GM21367 (cell line): ENCODE measurements around the gene ASB15.

ENCODE experiments used
- ATAC-seq: cut with Tn5 transposase; IDR thresholded peaks from one replicate; pipeline ENCODE4 v1.9.1; 2021; ENCODE audit not compliant: unreplicated experiment

The ASB15 gene

DNA sequence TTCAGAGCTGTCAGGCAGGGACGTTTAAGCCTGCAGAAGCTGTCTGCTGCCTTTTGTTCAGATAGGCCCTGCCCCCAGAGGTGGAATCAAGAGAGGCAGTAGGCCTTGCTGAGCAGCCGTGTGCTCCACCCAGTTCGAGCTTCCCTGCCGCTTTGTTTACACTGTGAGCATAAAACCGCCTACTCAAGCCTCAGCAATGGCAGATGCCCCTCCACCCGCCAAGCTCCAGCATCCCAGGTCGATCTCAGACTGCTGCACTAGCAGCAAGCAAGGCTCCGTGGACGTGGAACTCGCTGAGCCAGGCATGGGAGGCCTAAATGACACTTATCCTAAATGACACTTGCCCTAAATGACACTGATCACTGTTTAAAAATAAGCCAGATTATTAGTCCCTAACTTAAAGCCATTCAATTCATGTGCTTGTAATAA lies 6.8 kb upstream of the ASB15 start:
- no peak for ATAC-seq

DNA sequence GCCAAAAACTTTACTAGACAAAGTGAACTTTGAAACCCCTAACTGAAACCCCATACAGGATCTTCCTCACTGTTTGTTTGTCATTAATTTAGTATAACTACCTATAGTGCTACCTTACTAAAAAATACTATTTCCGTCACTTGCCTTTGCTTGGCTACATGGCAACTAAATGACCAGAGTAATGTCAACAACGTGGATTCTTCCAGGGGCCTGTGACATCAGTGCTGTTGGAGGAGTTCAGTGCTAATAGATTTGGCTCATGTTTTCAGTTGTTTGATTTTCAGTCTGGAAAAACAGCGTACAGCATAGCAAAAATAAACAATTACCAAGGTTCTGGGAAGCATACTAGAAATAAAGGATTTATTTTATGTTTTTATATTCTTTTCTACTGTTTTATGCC lies 3.0 kb upstream of the ASB15 start:
- ATAC-seq: no peak

DNA sequence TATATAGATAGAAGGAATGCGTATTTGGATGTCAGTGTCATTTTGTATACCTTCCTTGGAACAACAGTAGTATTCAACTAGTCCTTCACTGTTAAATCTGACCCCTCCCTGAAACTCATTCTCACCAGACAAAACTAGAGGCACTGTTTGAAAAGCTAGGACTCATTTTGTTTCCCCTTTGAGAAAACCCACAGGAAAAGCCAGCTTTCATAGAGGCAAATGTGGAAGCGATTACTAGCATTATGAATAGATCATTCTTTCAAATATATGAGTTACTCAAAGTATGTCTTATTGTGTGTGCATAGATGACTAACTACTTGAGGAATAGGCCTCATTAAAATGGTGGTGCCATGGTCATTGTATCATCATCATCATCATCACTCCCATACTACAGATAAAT lies 1.9 kb upstream of the ASB15 start:
- ATAC-seq: no peak

DNA sequence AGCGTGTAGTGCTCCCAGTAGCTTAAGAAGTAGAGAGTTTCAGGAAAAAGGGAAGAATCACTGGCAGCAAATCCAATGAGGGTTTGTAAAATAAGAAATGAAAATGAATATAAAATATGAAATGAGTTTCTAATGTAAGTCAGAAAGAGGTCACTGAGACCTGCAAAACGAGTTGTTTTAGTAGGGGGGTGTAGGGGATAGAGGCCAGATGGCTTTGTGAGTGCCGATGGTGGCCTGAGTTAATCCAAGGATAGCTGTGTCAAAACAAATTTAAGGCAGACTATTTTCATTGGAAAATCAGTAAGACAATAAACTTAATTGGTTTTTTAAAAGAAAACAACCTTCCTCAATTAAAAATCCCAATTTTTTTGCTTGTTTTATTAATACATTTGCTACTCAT lies 745 bp upstream of the ASB15 start:
- ATAC-seq: no peak

DNA sequence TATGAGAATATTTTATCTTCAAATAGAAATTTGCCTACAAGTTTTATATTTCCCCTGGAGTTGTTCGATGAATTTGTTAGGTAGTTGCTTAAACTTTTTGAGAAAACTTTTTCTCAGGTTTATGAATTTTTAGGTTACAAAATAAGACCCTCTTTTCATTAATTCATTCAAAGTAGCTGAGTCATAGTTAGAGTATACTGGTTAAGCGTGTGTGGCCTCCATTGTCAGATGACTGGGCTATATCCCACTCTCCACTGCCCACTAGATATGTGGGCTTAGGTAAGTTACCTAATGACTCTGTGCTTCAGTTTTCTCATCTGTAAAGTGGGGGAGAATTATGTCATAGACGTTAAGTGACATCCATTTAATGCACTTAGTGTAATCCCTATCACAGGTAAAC lies 1.0 kb downstream of the ASB15 start:
- ATAC-seq: no peak

DNA sequence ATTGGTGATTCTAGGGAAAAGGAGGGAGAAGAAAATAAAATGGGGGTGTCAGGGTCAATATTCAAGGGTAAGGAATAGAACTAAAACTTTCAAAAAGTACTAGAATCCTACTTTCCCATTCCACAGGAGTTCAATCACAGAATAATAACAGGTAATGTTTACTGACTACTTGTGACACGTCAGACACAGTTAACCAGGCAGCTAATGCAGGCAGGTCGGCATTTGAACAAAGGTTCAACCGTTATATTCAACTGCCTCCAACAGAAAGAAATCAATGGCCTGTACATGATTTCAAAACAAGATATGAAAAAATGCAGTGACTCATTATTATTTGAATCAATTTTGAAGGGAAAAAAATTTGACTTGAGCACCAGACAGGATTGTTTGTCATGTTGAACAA lies 3.1 kb downstream of the ASB15 start:
- no peak for ATAC-seq

DNA sequence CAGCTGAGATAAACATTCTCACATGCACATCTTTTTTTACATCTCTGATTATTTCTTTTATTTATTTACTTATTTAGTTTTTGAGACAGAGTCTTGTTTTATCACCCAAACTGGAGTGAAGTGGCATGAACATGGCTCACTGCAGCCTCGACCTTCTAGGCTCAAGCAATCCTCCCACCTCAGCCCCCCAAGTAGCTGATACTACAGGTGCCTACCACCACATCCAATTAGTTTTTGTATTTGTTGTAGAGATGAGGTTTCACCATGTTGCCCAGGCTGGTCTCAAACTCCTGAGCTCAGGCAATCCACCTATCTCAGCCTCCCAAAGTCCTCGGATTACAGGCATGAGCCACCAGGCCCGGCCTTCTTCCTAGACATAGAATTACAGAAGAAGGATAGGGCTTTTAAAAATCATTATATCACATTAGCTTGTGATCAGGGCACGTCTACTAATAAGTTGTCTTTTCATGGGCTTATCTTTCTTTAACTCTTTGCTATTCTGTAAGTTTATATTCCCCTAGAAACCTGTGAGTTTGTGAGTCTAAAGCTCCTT lies 5.9 kb downstream of the ASB15 start:
- no peak for ATAC-seq

DNA sequence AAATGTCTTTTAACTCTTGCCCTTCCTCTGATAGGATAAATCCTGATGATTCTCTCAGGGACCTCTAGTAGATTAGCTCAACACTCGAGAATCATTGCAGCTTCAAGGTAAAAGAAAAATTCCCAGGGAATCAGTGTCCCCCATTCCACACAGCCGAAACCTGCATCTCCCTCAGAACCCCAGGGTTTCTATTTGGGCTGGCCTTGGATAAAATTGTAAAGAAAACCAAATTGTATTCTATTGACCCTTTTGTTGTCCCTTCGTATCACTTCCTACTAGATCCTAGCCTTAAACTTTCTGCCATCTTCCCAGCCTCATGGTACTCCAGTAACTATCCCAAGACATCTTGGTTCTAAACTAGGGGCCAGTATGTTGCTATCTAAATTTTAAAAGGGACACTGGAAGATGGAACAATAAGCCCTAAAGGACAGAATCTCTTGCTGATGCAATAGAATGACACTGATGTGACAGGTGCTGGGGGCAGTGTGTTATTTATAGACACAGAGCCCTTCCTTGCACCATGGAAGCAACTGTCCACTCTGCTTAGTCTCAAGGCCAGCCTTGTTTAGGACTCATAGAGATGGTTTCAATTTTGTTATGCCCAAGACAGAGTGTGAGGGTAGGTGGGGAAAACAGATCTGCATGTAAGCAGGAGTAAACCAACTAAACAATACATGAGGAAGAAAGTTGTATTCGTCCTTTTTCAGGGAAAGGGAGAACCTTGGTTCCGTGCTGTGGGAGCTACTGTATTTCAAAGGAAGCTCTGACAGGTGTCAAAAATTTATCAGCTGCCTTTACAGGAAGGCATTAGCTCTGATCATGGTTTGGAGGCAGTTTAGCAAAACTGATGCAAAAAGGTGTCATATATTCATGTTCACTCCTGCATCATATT lies 7.6 kb downstream of the ASB15 start:
- no peak for ATAC-seq

DNA sequence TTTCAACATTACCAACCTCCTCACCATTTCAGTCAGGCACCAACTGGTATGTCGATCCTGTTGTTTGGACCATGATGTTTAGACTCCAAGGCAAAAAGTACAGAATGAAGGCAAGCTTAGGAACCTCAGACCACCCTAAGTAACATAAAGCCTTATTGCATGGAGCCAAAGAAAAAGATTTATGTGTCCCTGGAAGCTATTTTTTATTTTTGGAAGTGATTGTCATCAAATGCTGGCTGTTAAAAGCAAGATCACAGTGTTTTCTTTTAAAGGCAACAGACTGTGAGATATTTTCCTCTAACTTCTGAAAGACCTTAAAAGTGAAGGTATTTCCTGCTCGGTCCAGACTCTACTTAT lies 8.2 kb downstream of the ASB15 start:
- ATAC-seq: no peak

DNA sequence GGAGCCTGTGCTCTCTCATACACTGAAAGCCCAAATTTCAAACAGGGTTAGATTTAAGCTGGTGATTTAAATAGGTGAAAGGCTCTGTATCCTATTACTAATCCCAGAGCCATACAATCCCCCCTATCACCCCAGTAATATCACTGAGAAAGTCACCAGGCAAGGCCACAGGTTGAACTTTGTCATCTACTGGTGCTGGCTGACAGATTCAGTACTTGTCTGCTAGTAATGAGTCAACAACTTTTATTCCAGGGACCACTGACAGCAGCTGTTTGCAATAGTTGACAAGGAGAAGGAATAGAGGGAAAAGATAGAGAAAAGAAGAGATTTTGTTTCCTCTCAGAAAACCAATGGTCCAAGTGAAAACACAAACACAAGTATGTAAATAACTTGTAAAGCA lies 10.4 kb downstream of the ASB15 start:
- no peak for ATAC-seq

DNA sequence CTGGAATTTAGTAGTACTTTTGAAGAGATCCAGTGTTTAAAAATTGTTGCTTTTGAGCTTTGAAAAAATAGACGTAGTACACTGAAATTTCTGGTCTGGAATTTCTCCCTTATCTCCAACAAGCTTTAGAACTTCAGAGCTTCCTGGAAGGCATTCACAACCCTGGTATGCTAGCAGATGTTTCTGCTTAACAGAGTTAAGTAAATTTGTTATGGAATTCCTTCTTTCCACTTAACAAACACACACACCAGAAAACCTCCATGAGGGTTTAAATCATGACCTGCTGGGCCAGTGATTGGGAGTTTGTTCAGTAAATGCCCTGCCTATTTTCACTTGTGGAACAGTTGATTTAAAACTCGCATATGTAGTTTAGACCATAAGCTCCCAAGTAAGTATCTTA lies 13.7 kb downstream of the ASB15 start:
- ATAC-seq: no peak

DNA sequence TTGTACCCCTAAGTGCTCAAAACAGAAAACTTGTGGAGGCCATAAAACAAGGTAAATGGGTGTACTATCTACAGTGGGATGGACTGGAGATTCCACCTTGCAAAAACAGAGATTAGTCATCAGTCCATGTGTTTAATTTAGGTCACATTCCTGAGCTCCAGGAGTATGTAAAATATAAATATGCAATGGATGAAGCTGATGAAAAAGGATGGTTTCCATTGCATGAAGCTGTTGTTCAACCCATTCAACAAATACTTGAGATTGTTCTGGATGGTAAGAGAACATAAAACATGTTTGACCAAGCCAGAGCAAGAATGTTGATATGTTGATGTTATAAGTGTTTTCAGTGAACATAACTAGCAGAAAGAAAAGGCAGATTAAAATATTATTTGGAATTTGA lies 14.6 kb downstream of the ASB15 start:
- ATAC-seq: no peak

DNA sequence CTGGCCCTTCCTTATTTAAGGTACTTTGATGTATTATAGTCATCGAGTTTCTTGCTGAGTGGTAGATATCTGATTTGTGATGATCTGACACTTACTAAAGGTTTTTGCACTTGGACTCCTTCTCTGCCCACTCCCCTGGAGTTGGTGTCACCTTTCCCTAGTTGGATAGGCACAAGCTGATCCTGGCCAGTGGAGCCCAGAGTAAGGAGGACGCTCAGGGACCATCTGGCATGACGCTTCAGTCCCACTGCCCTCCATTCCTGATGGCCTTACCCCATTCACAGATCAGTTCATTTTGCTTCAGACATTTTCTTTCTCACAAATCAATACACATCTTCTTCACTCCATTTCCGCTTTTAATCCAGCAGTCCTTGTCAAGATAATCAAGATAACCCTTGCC lies 20.1 kb downstream of the ASB15 start:
- no peak for ATAC-seq

DNA sequence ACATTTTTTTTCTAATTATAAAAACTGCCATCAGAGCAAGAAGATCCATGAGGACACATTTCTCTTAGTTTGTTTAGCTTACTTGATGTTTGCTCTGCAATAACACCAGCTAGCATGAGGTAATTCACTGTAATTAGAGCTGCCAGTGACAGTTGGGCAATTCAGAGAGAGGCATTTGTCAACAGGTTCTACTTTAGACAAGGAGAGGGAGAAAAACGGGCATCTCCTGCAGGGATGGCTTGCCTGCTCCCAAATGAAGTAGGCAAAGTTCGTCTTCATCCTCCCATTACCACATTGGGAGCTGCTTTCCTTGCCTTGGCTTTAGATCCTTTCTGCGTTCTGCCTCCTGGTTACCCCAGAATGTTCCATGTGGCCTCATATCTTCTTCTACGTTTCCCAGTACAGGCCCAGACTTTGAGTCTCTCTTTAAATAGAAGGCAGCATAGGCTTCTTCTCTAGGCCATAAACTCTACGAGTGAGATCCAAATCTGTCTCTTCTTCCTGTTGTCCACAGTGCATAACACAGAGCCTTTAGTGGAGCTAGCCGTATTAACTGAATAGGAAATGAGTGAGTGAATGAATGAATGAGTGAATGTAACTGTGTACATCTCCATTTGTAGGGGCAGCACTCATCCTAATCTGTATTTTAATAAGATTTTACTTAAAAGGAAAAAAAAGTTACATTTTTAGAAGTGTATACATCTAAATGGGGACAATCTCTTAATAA lies 21.2 kb downstream of the ASB15 start:
- no peak for ATAC-seq

DNA sequence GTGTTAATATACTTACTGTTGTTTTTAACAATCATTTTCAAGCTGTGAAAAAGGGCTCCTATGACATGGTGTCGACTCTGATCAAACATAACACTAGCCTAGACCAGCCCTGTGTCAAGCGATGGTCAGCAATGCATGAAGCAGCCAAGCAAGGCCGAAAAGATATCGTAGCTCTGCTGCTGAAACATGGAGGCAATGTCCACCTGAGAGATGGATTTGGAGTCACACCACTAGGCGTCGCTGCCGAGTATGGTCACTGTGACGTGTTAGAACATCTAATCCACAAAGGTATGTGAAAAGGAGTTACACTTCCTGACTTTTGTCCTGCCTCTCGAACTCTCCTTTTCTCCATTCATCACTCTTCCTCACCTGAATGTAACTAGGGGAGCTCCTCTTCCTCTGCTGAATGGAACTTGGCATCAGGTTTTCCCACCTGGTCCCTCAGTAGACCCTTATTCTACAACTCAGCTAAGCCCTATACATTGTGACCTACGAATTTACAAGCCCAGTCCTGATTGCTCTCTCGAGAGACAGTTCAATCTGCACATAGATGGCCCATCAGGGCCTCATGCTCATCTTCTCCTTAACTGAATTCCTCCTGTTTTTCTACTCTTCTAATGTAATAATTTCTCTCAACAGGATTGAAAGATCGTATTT lies 23.0 kb downstream of the ASB15 start:
- ATAC-seq: peak; percentile 87

DNA sequence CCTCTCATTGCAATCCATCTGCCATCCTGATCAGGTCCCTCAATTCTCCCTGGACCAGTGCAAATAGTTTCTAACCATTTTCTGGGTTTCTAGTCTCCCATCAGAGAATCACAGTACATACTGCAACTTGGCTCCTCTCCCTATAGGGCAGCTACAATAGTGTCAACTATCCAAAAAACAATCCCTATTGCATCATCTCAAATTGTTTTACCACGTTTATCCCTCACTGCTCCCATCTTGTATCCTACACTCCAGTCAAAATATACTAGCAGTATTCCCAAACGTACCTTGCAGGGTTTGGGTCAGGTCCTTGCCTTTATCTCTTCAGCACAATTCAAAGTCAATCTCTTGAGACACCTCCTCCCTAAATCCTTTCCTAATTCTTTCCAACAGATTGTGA lies 23.6 kb downstream of the ASB15 start:
- no peak for ATAC-seq

DNA sequence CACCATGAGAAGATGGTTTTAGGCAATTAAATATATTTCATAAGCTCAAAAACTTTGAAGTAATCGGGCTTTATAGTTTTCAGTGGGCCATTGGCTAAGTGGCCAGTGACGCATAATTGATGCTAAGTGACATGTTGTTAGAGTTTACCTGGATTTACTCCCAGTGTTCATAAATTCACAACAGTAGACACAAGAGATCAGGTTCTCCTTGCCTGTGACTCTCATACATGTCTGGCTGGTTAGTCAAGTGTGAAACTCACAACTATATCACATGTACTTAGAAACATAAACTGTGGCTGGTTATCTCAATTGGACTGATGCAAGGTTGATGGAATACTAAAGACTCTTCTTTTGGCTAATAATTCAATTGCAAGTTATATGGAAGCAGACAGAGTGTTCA lies 26.2 kb downstream of the ASB15 start:
- no peak for ATAC-seq

DNA sequence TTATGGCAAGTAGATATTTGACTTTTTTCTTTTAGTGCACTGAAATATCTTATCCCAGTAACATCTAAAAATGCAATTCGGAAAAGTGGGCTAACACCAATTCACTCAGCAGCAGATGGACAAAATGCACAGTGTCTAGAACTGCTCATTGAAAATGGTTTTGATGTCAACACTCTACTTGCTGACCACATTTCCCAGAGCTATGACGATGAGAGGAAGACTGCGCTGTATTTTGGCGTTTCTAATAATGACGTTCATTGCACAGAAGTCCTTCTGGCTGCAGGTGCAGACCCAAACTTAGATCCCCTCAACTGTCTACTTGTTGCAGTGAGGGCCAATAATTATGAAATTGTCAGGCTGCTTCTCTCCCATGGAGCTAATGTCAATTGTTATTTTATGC lies 27.2 kb downstream of the ASB15 start:
- no peak for ATAC-seq

DNA sequence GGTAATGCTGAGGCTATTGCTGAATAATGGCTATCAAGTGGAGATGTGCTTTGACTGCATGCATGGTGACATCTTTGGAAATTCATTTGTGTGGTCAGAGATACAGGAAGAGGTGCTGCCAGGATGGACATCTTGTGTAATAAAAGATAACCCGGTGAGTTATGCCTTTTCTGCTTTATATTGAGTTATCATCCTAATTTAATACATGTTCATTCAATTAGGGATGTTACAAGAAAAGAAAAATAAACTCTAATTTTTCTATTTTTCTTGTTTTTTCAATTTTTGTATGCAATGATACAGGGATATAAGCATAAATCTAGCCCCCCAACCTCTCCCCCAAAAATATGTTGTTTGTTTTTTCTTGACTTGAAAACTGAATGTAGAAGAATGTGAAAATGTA lies 27.7 kb downstream of the ASB15 start:
- ATAC-seq: no peak

DNA sequence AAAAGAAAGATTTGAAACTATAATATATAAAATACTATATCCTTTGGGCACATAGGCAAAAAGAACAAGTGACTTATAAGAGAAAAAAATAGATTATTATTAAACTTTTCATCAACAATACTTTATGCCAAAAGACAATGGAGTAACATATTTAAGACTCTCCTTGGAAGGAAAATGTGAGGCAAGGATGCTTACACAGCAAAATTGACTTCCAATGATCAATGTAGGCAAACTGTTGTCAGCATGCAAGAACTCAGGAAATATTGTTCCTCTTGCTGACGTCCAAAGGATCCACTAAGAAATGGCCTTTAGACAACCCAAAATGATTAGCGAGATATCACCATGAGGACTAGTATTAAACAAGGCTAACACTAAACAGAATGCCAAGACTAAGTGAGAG lies 31.2 kb downstream of the ASB15 start:
- ATAC-seq: no peak

DNA sequence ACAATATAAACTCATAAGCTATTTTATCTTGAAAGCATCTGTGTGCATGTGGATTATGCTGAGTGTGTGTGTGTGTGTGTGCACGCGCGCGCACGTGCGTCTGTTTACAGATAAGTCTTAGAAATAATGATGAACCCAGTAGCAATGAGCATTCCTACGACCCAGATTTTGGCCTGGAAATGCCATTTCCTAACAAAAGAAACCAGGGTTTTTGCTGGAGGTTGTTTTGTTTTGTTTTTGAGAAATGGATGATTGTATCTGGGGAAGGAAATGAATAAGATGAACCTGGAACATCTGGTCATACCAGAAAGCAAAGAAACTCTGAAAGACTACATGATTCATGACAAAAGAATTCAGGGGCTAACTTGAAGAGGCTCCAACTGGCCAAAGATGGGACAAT lies 31.9 kb downstream of the ASB15 start:
- no peak for ATAC-seq
